22Rv1 (cell line): Measurements from ENCODE around the gene EIF5A.

Source experiments
- H3K27ac ChIP-seq: fragments of 450-650 bp; 2 replicates; pipeline ENCODE4 v1.5.1; 2017
- ZFX ChIP-seq: fragments of 450-650 bp; IDR thresholded peaks from 2 replicates; pipeline ENCODE4 v1.6.1; 2017; ENCODE audit warnings: antibody characterized with exemption, borderline replicate concordance
- TF ChIP-seq, protein P1 (sequence below): fragments of 450-650 bp; IDR thresholded peaks from 2 replicates; pipeline ENCODE4 v1.5.1; 2017; ENCODE audit warnings: mild to moderate bottlenecking

Gene EIF5A

GRCh38 chr17:7289256-7290032, 18.0 kb upstream of the EIF5A start:
- H3K27ac ChIP-seq: no peak overlapping the region
- no peak for TF ChIP-seq ZFX
- TF ChIP-seq, protein P1, sequence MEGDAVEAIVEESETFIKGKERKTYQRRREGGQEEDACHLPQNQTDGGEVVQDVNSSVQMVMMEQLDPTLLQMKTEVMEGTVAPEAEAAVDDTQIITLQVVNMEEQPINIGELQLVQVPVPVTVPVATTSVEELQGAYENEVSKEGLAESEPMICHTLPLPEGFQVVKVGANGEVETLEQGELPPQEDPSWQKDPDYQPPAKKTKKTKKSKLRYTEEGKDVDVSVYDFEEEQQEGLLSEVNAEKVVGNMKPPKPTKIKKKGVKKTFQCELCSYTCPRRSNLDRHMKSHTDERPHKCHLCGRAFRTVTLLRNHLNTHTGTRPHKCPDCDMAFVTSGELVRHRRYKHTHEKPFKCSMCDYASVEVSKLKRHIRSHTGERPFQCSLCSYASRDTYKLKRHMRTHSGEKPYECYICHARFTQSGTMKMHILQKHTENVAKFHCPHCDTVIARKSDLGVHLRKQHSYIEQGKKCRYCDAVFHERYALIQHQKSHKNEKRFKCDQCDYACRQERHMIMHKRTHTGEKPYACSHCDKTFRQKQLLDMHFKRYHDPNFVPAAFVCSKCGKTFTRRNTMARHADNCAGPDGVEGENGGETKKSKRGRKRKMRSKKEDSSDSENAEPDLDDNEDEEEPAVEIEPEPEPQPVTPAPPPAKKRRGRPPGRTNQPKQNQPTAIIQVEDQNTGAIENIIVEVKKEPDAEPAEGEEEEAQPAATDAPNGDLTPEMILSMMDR: no peak

GRCh38 chr17:7290166-7290565, 17.3 kb upstream of the EIF5A start:
- H3K27ac ChIP-seq: no peak overlapping the region
- TF ChIP-seq ZFX: no peak

- H3K27ac ChIP-seq: no peak overlapping the region
- no peak for TF ChIP-seq ZFX
- TF ChIP-seq, protein P1: no peak
Observed at GRCh38 chr17:7290685-7291084, 16.7 kb upstream of the EIF5A start.

GRCh38 chr17:7292194-7292593, 15.2 kb upstream of the EIF5A start:
- H3K27ac ChIP-seq: no peak overlapping the region
- no peak for TF ChIP-seq ZFX
- TF ChIP-seq, protein P1: no peak

DNA sequence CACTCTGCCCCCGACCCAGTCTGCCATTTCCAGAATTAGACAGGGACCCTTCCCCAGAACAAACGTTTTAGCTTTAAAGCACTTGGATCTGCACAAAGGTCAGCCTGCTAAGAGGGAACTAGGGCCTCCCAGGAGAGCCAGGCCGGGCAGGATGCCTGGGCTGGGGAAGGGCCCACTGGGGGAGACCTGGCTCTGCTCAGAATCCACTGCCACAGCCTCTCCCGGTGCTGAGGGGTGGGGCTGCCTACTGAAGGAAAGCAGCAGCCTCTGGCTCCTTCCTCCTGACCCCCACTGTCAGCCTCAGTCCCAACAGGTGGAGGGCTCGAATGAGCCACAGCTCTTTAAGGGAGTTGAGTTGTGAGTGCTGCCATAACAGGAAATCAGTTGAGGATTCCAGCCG, 14.7 kb upstream of the EIF5A start:
- peak overlapping the region; percentile 100; the same call in 1 of the 2 replicates for H3K27ac ChIP-seq
- TF ChIP-seq, protein P1: no peak
- no peak for TF ChIP-seq ZFX

GRCh38 chr17:7293159-7293558, 14.3 kb upstream of the EIF5A start:
- TF ChIP-seq ZFX: no peak
- TF ChIP-seq, protein P1: no peak
- peak overlapping the region; percentile 100; the same call in 1 of the 2 replicates for H3K27ac ChIP-seq

DNA sequence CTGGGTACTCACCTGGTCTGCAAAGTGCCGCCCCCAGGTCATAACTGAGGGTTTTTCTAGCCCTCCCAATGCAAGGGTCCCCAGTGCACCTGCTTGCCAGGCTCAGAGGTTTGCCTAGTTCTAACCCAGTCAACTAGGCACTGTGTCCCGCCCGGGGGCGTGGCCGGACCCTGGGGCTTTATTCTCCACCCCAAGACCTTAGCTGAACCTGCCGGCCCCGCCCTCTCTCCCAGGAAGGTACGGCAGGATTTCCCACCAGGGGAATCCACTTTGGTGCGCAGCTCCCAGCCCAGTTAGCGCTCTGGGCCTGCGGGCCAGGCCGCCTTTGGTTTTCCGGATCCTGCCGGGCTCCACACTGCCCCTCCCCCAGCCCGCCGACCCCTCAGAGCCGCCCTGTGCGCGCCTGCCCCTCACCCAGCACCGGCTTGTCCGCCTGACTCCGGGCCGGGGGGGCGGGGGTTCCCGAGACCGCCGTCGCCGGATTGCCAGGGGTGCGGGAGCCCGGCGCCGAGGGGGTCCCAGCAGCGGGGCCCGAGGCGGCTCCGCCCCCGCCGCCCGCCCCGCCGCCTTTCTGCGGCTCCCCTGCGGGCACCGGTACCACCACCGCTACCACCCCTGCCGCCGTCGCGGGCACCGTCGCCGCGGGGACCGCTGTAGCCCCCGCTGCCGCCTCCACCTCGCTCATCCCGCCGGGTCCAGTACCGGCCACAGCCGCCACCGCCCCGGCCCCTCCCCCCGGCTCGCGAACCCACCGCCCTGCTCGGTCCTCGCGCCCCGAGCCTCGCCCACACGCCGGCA, 13.4 kb upstream of the EIF5A start:
- no peak for TF ChIP-seq ZFX
- TF ChIP-seq, protein P1: no peak
- peak overlapping the region; percentile 100 for H3K27ac ChIP-seq
